Measurements from ENCODE around the gene NENF. TPM values are rescaled to one million over a fixed set of nuclear protein-coding genes. Genes with fewer than 3 reads are reported as not detected.

Gene NENF
- polyA plus RNA-seq, 1 of the 3 experiments (the other 2 are of a cell fraction), result 78.7 TPM

GRCh38 chr1:212450331-212450881, 17.7 kb downstream of the NENF start:
- Histone ChIP-seq H3K27me3 (ENCODE audit: insufficient read depth) (no peaks in the 10 kb centered on the region), H3K9me2 (no peaks in the 10 kb centered on the region), H3K4me1 (ENCODE audit: control insufficient read depth in 1 of 2, insufficient read depth in 2 of 2, low read depth in 1 of 2, low read length in 1 of 2) (peaks cover 0 to 21% of the 10 kb centered on the region in 2 experiments; a peak in 1 of 4 replicates), H3F3A (replicated peaks; ENCODE audit: insufficient read depth) (no peaks in the 10 kb centered on the region), H3K79me2 (ENCODE audit: insufficient read depth) (no peaks in the 10 kb centered on the region), H3K9me3 (no peaks in the 10 kb centered on the region), H3K36me3 (replicated peaks in 1 of 2; ENCODE audit: control insufficient read depth in 1 of 2, insufficient read depth in 2 of 2, low read length in 1 of 2) (peaks cover 3 to 5% of the 10 kb centered on the region in 2 experiments), H3K4me3 (ENCODE audit: low read depth in 2 of 2, low read length in 1 of 2) (no peak overlapping the region), H3K4me2 (no peak overlapping the region), H4K20me1 (ENCODE audit: insufficient read depth) (no peaks in the 10 kb centered on the region), H3K9ac (no peak overlapping the region), H3K27ac (ENCODE audit: low read depth in 2 of 2, low read length in 1 of 2) (peak overlapping the region in 1 of 2 experiments; percentile 70; a peak in 2 of 4 replicates), H2AFZ (ENCODE audit: low read depth) (no peak overlapping the region)
- 0 out of 2 replicates have a peak, but pooled peaks have one; percentile 6 for TF ChIP-seq PBX3 (IDR thresholded peaks at IDR 0.05)
- 0 out of 2 replicates have a peak, but pooled peaks have one; percentile 21 for TF ChIP-seq MXI1 (IDR thresholded peaks at IDR 0.05; ENCODE audit: low read depth, low read length)
- TF ChIP-seq RCOR1 (IDR thresholded peaks at IDR 0.05; ENCODE audit: low read length), result peak; percentile 53; the same call in 1 of the 2 replicates
- peak in 1 of 2 experiments; percentile 47; a peak in 1 of 4 replicates for TF ChIP-seq EP300 (IDR thresholded peaks at IDR 0.05; ENCODE audit: borderline replicate concordance in 1 of 2, low read depth in 1 of 2, low read length in 1 of 2)
- TF ChIP-seq NRF1 (IDR thresholded peaks at IDR 0.05; ENCODE audit: low read depth, low read length), result no peak
- peak; percentile 40 for TF ChIP-seq GATA2 (CRISPR knock-in tag; IDR thresholded peaks at IDR 0.05)
- ChIA-PET POLR2A (no interaction called here), CTCF (interaction anchor here (0.6 to 3.3 kb wide), 9 partner anchors 8 to 770 kb away, joined by 3 to 12 read pairs (median 5); no protein-coding TSS in a partner anchor)
- DNase-seq, result peak; percentile 53
- WGBS (ENCODE audit: low lambda C conversion rate), result 56% methylated on average over 4 of the region's 4 CpGs

GRCh38 chr1:212451416-212452322, 18.9 kb downstream of the NENF start:
- H3K27me3 ChIP-seq (ENCODE audit: insufficient read depth), result no peaks in the 10 kb centered on the region
- no peak for DNase-seq
- H3K4me3 ChIP-seq (ENCODE audit: low read depth in 2 of 2, low read length in 1 of 2), result no peak overlapping the region
- CTCF ChIA-PET, result interaction anchor here (0.8 to 8.4 kb wide), 8 partner anchors 27 to 771 kb away, joined by 3 to 187 read pairs (median 5); no protein-coding TSS in a partner anchor
- H3K4me2 ChIP-seq, result no peak overlapping the region
- no peak for TF ChIP-seq USF2 (IDR thresholded peaks at IDR 0.05; ENCODE audit: borderline replicate concordance, low read depth, low read length)
- TF ChIP-seq GATA2 (CRISPR knock-in tag; IDR thresholded peaks at IDR 0.05), result peak; percentile 29
- no peak overlapping the region for H3K27ac ChIP-seq (ENCODE audit: low read depth in 2 of 2, low read length in 1 of 2)
- WGBS (ENCODE audit: low lambda C conversion rate), result 89% methylated on average over 6 of the region's 6 CpGs
- H2AFZ ChIP-seq (ENCODE audit: low read depth), result no peak overlapping the region
- H3K36me3 ChIP-seq (replicated peaks in 1 of 2; ENCODE audit: control insufficient read depth in 1 of 2, insufficient read depth in 2 of 2, low read length in 1 of 2), result no peaks in the 10 kb centered on the region
- H4K20me1 ChIP-seq (ENCODE audit: insufficient read depth), result no peaks in the 10 kb centered on the region
- no peaks in the 10 kb centered on the region for H3K79me2 ChIP-seq (ENCODE audit: insufficient read depth)
- H3K9me2 ChIP-seq, result no peaks in the 10 kb centered on the region
- peaks cover 0 to 26% of the 10 kb centered on the region in 2 experiments; a peak in 1 of 4 replicates for H3K4me1 ChIP-seq (ENCODE audit: control insufficient read depth in 1 of 2, insufficient read depth in 2 of 2, low read depth in 1 of 2, low read length in 1 of 2)
- no peaks in the 10 kb centered on the region for H3F3A ChIP-seq (replicated peaks; ENCODE audit: insufficient read depth)
- H3K9ac ChIP-seq, result no peak overlapping the region
- H3K9me3 ChIP-seq, result no peaks in the 10 kb centered on the region
- POLR2A ChIA-PET, result interaction anchor here (0.6 kb wide), 1 partner anchor 12 kb away, joined by 3 read pairs; no protein-coding TSS in a partner anchor

All from SK-N-SH (cell line).